HG02870 (cell line): Measurements from ENCODE around the gene NELFA.
"Not testable (repeated sequence)": the region's sequence is repeated elsewhere in the genome, so short reads cannot be mapped to it uniquely, and the experiment has no call there.

Experiments
- ATAC-seq: cut with Tn5 transposase; IDR thresholded peaks from one replicate; pipeline ENCODE4 v1.9.1; 2021; ENCODE audit warnings: mild to moderate bottlenecking, moderate library complexity; ENCODE audit not compliant: unreplicated experiment

Gene NELFA

GRCh38 chr4:1994938-1995337 is 13.8 kb downstream of the NELFA start:
- ATAC-seq: no peak

GRCh38 chr4:1993718-1994516 is 14.9 kb downstream of the NELFA start:
- ATAC-seq: not testable (repeated sequence)

- ATAC-seq: no peak
These were observed 15.6 kb downstream of the NELFA start for GRCh38 chr4:1993169-1993516.

DNA sequence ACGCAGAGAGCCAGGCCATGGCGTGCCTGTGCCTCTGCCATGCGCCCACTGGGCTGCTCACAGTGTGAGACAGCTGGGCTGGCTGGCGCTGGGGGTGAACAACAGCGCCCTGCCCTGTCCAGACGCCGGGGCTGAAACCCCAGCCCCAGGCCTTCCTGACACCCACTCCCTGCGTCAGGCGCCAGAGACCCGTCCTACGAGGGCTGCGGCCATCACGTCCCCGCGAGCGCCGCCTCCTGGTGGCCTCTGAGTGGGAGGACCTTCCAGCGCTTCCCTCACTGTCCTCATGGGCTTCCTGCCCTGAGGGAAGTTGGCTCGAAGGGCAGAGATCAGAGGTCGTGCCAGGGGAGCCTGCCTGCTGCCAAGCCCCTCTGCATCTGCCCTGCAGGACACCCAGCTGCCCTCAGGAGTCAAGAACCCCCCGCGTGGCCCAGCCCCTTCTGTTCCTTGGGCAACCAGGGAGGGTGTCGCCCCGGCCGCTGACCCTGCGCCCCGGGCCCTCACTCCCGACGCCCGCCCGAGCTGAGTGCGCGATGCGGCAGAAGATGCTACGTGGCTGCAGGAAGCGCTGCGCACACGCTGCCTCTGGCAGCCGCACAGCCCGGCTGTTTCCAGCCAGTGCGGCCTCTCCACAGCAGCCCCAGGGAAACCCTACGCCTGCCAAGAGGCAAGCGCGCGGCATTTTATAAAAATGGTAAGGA is 16.2 kb downstream of the NELFA start:
- no peak for ATAC-seq

DNA sequence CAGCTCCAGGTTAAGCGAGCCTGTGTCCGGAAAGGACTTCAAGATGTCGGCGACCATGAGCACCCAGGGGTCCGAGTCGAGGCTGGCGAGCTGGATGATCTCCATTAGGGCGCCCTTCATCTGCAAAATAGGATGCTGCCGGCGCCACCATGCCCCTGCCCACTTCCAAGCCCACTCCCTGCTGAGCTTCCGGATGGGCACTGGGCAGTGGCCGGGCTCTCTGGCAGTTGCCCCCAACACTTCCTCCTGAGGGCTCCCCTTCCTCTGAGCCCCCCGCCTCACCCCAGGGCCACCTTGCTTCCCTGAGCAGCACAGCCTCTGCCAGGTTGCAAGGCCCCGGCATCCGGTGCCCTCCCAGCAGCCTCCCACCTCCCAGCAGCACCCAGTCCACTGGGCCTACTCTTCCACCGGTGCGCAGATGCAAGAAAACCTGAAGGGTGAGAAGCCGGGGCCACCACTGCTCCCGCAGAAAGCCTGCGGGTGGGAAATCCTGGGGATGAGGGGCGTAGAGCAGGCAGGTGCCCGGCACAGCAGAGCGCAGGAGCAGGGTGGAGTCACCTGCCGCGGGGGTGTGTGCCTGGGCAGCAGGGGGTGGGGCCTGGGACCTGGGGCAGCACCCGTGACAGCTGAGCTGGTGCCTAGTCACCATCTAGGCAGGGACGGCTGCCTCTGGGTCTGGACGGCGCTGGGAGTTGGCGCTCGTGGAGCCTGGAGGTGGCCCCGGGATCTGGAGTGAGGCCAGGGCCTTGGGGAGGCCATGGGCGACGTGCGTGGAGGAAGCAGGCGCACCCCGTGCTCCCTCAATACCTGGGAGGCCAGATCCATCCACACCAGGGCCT is 17.0 kb downstream of the NELFA start:
- no peak for ATAC-seq

DNA sequence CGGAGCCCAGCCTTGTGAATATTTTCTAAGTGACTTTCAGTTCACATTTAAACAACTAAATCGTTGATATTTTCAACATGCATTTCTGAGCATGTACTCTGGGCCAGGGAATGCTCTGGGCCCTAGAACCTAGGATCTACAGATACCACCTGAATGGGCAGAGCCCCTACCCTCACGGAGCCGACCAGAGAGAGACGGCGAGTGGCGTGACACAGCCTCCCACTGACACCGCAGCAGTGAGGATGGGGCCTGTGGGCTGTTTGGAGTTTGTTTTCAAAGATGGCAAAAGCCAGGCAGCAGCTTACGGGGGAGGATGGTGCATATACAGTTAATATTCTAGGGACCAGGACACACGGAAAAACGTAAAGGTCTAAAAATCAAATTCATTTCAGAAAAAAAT is 17.7 kb downstream of the NELFA start:
- ATAC-seq: no peak

GRCh38 chr4:1990676-1991075 is 18.1 kb downstream of the NELFA start:
- ATAC-seq: no peak

DNA sequence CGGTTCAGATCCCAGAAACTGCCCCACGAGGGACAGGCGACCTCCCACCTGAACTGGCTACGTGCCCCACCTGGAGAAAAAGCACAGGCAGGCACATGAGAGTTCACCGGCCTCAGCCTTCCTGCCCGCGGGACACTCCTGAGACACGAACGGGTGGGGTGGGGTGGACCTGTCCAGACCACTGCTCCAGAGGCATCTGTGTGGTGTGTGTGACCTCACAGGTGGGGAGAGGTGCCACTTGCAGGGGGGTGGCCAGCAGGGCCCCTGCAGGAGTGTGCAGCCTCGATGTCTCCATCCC is 18.5 kb downstream of the NELFA start:
- no peak for ATAC-seq

GRCh38 chr4:1989533-1990347 is 19.0 kb downstream of the NELFA start:
- no peak for ATAC-seq

GRCh38 chr4:1988327-1988724 is 20.4 kb downstream of the NELFA start:
- no peak for ATAC-seq

DNA sequence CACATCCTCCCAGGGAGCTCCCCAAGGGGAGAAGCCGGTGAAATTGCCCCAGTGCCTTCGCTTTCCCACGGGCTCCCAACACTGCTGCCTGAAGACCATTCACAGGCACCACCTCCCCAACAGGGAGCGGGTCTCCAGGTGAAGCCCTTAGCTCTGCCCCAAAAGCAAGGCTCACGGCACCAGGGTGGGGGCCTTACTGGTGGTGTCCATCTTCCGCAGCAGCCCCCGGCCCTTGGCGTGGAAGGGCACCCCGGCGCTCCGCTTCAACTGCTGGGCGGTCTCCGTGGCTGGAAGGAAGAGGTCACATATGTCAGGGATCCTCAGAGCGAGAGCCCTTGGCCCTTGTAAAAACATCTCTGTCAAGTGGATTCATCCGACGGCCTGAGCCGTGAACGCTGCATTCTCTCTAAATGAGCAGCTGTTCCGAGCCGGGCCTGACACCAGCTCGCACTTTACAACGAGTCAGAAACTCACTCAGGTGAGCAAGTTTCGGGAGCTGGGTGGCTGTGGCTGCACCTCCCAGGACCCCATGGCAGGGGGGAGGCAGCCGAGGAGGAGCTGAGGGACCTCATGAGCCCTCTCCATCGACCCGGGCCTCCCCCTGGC is 20.9 kb downstream of the NELFA start:
- no peak for ATAC-seq

DNA sequence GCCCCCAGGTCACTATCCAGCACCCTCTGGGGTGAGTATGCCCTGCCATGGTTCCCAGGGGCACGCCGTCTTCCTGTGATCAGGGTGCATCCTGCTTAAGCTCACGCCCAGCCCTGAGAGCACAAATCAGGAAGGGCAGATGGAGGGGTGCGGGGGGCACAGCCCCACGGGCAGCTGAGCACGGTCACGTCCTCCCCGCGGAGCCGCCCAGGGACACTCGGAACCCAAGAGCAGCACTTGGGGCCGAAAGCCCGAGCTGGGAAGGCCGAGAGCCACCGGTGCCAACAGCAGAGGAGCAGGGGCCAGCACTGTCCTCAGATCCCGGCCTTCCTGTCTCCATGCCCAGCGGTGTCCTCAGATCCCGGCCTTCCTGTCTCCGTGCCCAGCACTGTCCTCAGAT is 21.5 kb downstream of the NELFA start:
- ATAC-seq: no peak

GRCh38 chr4:1986578-1987210 is 22.1 kb downstream of the NELFA start:
- ATAC-seq: no peak

- no peak for ATAC-seq
These were observed 22.8 kb downstream of the NELFA start for GRCh38 chr4:1985780-1986577.

GRCh38 chr4:1985294-1985693 is 23.5 kb downstream of the NELFA start:
- no peak for ATAC-seq

DNA sequence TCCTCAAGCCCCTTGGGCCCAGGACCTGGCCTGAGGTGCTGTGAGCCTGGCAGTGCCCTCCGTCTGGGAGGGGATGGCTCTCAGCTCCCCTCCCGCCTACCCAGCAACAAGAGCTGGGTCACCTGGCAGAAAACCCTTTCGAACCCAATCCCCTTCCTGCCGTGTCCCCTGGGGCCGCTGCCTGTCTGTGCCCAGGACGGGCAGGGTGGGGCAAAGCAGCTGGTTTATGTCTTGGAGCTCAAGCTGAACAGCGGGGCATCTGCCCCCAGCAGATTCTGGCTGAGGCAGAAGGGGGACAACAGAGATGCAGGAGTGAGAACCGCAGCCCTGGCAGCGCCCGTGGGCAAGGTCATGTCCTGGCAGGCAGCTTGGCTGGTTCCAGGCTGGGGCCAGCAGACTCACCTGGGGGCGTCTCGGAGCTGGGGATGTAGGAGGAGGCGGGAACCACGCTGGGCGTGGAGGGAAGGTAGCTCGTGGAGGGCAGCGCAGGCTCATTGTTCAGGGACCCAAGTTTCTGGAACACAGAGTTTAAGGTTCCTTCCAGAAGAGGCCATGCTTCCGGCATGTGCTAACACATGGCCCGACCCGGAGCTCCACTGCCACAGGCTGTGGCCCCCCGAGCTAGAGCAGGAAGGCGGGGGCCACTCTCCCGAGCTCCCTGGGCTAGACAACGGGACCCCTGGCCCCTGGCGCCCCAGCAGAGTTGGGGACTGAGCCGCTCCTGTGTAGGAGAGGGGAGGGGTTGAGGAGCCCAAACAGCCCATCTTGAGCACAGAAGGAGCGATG is 24.2 kb downstream of the NELFA start:
- no peak for ATAC-seq

- no peak for ATAC-seq
These were observed 24.8 kb downstream of the NELFA start for GRCh38 chr4:1983846-1984405.
